Stimulated activated CD4-positive, alpha-beta T cell treated with anti-CD3 and anti-CD28 coated beads, Interleukin-4, amount 100 ng/mL, for 24 hours (primary cell): Measurements from ENCODE around the gene DEPP1.

ENCODE experiments used
- DNase-seq: peaks from one replicate; pipeline ENCODE4 v3.0.0-alpha.2; 2020

Gene DEPP1

GRCh38 chr10:44950326-44951225 is 28.0 kb downstream of the DEPP1 start:
- no peak for DNase-seq

- DNase-seq, result no peak
These were observed 28.7 kb downstream of the DEPP1 start for GRCh38 chr10:44949915-44950314.

DNA sequence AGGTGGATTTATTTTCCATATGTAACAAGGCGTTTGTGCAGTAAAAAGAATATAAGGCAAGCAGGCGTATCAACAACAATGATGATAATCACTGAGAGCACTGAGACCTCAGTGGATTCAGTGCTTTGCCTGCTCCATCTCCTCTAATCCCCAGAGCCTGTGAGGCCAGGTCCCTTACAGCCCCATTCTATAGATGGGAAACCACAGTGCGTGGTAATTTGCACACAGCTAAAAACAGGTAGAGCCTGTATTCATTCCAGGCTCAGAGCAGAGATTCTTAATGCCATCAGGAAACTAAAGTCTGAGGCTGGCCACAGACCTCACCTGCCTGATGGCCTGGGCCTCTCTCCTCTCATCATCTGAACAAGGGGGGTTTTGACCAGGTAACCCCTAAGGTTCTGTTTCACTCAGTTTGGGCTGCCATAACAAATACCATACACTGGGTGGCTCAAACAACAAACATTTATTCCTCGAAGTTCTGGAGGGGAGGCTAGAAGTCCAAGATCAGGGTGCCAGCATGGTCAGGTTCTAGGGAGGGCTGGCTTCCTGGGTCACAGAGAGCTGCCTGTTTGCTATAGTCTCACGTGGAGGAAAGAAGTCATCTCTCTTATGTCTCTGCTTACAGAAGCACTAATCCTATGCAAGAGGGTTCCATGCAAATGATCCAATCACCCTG is 29.3 kb downstream of the DEPP1 start:
- no peak for DNase-seq

GRCh38 chr10:44948642-44949041 is 30.0 kb downstream of the DEPP1 start:
- DNase-seq, result no peak

GRCh38 chr10:44947371-44948152 is 31.0 kb downstream of the DEPP1 start:
- DNase-seq, result no peak

GRCh38 chr10:44946205-44946604 is 32.4 kb downstream of the DEPP1 start:
- DNase-seq, result no peak

GRCh38 chr10:44944354-44944753 is 34.3 kb downstream of the DEPP1 start:
- DNase-seq, result no peak

DNA sequence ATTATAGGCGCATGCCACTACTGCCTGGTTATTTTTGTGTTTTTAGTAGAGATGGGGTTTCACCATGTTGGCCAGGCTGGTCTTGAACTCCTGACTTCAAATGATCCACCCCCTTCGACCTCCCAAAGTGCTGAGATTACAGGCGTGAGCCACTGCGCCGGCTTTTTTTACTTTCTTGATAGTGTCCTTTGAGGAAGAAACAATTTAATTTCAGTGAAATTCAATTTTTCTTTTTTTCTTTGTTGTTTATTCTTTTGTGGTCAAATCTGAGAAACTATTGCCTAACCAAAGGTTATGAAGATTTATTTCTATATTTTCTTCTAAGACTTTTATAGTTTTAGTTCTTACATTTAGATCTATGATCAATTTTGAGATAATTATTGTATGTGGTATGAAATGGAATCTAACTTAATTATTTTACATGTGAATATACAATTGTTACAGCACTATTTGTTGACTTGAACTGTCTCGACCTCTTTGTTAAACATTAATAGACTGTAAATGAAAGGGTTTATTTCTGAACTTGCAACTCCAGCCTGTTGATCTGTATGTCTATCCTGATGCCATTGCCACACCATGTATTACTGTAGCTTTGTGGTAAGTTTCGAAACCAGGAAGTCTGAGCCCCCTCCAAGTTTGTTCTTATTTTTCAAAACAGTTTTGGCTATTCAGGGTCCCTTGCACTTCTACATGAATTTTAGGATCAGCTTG is 38.8 kb downstream of the DEPP1 start:
- no peak for DNase-seq

- DNase-seq, result no peak
These were observed 39.7 kb downstream of the DEPP1 start for GRCh38 chr10:44938956-44939355.

- no peak for DNase-seq
These were observed 41.2 kb downstream of the DEPP1 start for GRCh38 chr10:44937196-44938005.

DNA sequence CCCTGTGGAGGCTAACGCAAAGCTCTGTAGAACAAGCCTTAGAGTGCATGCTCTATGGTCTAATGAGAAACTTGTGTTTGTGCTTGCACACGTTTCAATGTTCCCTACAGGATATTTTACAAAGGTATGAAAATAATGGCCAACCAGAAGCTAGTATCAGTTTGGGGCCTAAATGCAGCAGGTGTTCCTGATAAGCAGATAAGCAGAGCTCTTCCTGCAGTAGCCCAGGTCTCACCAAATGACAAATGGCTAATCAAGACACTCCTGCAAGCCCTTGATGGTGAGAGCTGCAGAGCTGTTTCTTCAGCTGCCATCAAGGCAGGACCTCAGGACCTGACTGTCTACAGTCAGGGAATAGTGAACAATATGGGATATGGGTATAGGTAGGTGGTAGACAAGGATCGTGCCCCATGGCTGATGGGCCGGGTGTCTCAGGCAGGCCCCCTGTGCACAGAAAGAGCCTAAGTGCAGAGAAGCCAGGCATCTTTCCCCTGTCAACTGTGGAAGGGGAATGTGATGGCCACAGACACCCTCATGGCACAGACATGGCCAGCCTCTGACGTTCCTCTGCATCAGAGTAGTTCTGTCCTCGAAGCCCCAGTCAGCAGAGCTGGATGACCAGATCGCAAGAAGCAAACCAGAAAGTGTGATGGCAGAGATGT is 42.2 kb downstream of the DEPP1 start:
- DNase-seq, result no peak

- DNase-seq, result no peak
These were observed 42.7 kb downstream of the DEPP1 start for GRCh38 chr10:44935966-44936295.

DNA sequence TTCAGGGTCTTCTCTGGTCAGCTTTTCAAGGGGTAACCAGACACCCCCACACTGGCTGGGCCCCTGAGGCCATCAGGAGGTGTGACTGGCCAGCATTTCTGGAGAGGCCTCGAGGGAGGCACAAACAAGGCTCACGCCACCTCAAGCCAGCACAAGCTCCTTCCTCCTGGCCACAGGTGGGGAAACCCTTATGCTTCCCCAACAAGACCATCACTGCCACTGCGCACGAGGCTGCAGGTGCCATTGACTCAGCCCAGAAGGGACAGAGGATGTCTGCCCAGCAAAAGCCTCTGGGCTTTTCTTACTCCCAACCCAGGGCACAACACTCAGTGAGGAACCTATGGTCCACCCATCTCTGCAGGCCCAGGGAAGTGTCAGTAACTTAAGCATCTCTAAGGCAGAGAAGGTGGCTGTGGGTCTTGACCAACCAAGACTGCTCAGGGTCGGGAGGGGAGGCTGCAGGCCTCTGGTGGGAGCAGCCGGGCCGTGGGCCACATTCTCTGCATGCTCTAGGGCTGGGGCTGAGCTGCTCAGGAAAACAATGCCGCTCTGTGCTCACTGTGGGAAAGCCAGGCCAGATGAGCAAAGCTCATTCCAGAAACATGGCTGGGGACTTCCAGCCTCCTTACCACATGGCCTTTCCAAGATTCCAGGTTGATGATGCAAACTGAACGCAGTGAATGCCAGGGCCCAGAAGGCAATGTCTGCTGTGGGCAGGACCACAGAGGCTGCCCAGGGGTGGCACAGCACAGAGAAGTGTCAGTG is 43.2 kb downstream of the DEPP1 start:
- no peak for DNase-seq

- DNase-seq, result no peak
These were observed 44.0 kb downstream of the DEPP1 start for GRCh38 chr10:44934416-44935200.

GRCh38 chr10:44933451-44934321 is 44.9 kb downstream of the DEPP1 start:
- DNase-seq, result no peak

DNA sequence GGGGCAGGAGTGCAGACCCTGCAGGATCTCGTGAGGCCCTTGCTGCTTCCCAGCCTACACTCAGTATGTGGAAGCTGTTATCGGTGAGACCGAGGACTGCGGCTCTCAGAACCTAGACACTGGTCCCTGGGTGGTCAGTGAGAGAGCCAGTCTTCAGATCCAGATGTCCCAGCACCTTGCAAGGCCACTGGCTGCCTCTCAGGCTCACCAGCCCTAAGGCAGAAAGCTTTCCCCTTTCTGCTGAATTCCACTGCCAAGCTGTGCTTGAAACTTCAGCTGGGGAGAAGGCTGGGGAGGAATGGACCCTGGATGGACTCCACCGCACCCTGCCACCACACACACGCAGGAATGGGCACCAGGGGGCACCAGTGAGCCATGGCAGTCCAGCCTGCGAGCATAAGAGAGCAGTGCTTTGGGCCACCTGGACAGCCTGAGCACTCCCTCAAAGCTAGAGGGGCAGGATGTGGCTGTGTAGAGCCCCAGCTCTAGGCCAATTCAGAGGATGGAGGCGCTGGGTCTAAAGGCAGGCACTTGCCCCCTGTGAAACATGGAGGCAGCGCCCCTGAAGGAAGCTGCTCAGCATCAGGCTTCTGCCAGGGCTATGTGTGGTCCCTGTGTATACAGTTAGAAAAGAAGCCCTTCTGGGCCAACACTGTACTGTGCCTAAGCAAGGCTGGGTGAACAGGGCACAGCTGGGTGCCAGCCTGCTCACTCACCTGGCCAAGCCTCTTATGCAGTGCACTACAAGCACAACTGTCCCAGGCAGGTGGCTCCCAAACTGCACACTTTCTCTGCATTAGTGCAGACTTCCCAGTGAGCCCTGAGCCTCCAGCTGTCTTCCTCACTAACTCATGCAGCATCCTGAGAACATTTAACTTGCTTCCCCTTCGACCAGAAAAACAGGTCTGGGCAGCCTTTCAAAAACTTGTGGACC is 45.8 kb downstream of the DEPP1 start:
- peak; percentile 82 for DNase-seq
